Embryonic facial prominence (tissue), 1 donor: Measurements from ENCODE around the gene EMILIN3.

Source experiments
- DNase-seq: peaks from one replicate; pipeline ENCODE4 v3.0.0-alpha.2; 2016; ENCODE audit errors: extremely low spot score

The EMILIN3 gene, protein sequence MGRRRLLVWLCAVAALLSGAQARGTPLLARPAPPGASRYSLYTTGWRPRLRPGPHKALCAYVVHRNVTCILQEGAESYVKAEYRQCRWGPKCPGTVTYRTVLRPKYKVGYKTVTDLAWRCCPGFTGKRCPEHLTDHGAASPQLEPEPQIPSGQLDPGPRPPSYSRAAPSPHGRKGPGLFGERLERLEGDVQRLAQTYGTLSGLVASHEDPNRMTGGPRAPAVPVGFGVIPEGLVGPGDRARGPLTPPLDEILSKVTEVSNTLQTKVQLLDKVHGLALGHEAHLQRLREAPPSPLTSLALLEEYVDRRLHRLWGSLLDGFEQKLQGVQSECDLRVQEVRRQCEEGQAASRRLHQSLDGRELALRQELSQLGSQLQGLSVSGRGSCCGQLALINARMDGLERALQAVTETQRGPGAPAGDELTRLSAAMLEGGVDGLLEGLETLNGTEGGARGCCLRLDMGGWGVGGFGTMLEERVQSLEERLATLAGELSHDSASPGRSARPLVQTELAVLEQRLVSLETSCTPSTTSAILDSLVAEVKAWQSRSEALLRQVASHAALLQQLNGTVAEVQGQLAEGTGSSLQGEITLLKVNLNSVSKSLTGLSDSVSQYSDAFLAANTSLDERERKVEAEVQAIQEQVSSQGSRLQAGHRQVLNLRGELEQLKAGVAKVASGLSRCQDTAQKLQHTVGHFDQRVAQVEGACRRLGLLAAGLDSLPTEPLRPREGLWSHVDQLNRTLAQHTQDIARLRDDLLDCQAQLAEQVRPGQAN

DNA sequence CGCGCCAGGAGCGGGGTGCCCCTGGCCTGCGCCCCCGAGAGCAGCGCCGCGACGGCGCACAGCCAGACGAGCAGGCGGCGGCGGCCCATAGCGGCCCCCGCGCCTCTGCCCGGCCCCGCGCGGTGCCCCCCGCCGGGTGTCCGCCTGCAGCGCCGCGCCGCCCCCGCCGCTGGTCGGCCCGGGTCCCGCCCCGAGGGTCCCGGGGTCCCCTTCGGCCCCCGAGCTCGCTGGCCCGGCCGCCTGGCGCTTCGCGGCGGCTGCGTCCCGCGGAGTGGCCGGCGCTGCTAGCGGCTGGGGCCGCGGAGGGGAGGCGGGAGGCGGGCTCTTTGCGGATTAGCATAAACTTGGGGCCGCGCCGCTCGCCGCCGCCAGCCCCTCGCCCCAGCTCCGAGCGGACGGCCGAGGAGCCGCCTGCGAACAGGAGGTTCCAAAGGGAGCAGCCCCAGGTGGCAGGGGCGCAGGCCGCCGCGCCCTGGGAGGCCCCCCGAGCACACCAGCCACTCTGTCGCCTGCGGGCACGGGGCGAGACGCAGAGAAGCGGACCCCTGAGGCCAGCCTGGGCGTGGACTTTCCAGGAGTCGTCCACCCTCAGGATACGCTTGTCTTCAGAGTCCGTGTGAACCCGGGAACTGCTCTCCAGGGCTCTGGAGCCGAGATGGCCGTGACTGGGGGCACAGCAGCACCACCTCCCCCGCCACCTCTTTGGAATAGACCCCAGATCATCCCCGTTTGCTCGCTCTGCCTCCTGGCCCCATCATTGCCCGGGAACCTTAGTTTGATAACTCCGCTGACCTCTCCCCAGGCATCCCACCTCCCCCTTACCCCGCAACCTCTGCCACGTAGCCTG, at the start of gene EMILIN3:
Gene EMILIN3 (minus strand): TSS at position 273 of the 847 bp plus-strand sequence. CDS start 184 bp downstream, at position 89.
- DNase-seq = no peak

DNA sequence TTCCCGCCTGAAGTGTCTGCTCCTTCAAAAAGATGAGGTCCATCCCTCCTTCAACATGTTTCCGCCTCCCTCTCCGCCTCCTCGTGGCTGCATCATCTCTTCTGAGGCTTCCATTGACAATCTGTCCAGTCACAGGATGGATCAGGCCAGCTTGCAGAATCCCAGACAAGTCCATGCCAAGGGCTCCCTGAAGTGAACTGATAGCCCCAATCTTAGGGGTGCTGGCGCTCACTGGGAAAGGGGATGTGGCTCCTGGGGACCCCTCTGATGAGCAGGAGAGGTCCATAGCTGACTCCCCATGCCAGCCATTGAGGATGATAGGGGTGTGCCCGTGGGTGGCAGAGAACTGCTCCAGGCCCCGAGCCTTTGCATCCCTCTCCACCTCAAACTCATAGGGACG, 48.6 kb upstream of the EMILIN3 start:
- DNase-seq = no peak

DNA sequence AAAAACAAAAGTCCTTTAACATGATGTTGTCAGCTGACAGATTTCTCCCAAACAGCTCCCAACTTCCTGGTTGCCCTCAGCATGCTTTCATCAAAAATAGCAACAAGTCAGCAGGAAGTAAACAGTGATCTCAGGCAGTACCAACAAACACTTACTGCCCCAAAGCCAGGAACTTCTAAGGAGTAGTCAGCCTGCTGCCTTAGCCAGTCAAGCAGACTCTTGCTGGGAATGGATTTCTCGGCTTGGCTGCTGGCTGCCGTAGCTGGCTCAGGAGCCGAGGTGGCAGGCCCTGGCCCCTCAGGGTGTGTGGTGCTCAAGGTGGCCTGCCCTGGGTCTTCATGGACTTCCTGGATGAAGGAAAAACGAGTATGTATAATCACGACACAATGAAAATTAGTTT, 46.6 kb upstream of the EMILIN3 start:
- DNase-seq = no peak

DNA sequence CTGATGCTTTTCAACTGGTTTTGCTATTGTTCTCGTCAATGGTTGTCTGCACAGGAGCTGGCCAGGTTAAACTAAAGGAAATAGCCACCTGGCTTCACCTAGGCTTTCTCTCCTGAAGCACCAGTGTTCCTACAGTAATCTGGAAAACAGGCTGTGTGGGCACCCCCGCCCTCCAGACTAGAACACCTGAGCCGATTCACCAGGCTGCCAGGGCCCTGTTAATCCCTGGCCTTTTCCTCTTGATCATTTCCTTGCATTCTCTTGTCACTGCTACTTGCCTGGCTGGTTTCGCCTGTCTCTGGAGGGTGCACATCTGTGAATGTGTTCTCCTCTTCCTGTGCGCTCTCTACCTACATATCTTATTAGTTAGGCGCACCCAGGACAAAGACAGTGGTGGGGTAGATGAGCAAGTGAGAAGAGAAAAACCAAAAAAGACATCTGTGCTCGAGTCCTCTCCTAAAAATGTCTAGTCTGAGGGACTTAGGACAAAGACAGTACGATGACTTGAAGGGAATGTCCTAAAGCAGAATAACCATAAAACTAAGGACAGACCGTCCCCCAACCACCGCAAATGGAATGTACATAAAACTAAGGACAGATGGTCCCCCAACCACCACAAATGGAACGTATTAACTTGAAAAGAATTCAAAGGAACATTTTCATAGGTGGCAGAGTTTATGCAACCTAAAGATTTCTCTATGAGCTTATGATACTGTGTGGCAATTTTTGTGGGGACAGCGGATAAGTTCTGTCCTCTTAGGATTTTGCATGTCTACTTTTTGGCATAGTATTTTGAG, 45.9 kb upstream of the EMILIN3 start:
- DNase-seq = no peak

DNA sequence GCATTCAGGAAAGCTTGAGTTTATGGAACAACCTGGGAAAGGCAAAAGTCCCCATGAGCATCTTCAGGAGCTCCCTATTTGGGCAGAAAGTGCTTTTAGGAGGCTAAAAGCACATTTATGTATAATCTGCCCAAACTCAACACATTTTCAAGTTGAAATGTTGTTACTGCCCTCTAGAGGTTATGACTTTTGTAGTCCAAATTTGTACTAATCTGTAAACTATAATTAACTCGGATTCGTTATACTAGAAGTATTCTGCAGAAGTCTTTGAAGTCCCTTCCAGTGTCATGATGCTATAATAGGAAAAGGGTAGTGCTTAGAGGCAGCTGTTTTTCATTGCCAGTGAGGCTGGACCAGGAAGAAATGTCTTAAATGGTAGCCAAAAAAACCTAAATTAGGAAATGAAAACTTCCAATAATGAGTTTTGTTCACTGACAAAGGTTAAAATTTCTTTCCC, 44.8 kb upstream of the EMILIN3 start:
- DNase-seq = no peak

DNA sequence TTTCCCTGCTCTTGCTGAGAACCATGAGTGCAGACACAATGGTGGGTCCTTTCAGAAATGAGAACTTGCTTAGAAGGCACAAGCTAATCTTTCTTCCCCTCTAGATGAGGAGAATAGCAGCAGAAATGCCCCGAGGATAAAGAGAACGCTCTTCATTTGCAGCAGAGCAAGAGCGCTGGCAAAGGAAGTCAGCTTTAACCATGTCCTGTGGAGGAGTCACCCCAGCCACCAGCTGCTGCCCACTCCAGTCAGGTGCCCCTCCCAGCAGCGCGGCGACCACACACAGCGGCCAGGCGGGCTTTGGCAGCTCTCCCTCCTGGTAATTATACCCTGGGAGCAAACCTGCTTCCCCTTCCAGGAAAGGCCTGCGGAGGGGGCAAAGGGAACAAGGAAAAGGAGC, 42.4 kb upstream of the EMILIN3 start:
- DNase-seq = no peak

DNA sequence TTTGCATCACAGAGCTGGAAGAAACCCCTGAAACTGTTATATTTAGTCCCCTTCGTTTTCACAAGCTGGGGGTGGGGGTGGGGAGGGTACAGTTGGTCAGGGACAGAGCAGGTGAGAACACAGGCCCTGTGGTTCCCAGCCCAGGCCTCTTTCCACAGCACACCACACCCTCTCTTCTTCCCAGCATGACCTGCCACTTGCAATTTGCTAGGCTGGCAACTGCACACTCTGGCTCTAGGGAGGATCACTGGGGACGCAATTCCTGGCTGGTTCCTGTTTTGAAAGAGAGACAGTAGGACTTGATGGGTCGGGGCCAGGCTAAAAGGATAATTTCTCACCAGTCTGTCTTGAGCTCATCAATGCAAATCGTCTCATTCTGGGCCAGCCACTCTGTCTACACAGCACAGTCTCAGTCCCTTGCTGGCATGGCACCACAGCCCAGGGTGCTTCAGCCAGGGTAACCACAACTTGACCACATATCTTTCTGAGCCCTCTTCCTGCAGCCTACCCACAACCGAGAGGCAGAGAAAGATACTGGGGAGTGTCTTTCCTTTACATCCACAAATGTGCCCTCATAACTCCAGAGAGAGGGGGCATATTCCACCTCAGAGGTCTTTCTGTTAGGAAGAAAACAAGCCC, 41.7 kb upstream of the EMILIN3 start:
- no peak for DNase-seq

DNA sequence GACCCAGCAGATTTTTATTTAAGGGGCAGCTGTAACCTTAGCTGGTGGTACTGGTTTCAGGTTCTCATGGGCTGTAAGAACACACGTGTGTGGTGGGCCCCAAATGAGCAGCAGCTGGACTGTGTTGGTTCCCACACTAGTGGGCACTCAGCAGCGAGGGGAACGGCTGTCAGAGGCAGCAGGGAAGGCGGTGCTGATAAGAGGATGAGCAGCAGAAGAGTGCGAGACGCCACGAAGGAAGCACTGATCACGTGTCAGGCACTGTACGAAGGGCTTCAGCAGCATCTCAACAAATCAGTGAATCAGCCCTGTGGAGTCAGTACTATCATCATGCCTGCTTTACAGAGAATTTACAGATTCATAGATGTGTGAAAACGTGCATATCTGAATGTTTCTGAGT, 41.0 kb upstream of the EMILIN3 start:
- DNase-seq = no peak

DNA sequence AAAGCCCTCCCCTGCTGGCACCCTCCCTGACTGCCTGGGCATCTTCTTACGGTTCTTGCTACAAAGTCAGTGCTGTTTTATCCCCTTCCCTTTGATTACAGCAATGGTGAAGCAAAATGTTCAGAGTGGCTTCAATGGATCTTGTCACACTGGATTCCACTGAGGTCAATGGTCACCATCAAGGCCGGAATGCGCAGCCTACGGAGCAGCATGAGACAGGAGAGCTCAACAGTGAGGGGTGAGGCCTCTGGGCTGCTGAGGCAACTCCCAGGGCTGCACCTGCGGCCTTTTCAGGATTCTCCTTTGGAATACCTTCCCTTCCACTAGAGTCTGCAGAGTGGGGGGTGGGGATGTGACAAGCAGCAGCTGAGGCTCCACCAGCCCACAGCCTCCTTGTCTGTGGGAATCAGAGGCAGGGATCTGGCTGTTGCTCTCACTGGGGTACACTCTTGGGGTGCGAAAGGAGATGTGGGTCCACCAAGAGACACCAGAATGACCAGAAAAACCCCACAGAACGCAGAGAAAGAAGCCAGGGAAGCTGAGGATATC, 40.4 kb upstream of the EMILIN3 start:
- DNase-seq = no peak

DNA sequence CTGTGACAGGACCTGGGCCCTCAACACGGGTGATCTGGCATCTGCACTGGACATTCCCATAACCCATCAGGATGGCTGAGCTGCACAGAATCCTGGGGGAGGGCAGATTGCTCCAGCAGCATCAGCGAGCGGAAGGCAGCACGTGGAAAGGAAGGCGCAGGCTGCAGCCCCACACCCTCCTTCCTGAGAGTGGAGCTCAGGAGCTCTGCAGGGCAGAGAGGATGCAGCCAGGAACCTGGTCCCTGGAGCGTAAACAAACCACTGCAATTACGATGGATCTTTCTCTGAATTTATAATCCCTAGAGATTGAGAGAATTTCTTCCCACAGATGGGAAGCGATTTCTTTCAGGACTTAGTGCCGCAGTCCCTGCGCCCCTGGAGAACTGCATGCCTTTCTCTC, 39.7 kb upstream of the EMILIN3 start:
- DNase-seq = no peak

DNA sequence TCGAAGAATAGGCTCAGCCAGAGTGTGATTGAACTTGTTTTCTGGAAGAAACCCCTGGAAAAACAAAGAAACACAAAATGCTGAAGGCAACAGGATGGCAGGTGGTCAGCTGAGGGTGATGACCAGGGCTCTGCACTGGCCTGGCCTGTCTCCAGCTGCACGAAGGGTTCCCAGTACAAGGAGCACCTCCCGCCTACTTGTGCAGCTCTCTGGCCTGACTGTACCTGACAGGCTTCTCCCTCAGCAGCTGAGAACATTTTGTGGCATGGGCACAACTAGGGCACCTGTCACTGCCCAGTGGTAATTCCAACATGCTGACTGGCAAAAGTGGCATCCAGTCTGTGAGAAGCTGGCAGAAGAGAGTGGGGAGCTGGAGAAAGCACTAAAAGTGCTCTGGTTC, 38.8 kb upstream of the EMILIN3 start:
- no peak for DNase-seq

DNA sequence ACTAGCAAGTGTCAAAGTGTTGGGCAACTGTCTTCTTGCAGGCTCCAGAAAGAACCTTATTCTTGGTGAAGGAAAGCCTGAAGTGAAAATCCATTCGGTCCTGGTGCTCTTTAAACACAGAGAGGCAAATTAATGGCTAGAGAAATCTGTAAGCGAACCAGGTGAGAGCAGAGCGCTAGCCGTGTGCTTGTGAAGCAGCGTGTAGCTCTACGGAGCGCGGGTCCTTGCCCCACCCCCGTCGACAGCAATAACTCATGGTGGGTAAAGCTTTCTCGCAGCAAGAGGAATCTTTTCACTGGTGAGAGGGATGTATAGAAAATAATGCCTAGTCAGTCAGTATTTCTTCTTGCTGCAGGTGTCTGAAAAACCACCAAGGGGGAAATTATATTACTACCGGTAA, 37.0 kb upstream of the EMILIN3 start:
- no peak for DNase-seq

DNA sequence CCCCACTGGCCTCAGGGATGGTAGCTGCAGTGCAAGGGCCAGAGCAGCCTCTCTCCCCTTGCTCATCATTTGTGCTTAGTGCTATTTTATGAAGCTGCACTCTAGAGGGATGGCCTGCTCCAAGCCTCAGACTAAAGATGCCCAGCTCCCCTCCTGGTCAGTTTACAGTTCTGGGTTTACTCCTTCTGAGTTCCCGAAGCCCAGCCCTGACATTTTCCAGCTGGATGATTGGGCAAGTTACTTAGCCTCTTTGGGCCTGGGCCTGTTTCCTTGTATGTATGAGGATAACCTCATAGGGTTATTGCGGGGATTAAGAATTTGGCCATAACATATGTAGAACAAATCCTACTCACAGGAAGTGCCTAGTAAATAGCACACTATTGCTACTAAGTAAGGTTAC, 31.8 kb upstream of the EMILIN3 start:
- DNase-seq = no peak

DNA sequence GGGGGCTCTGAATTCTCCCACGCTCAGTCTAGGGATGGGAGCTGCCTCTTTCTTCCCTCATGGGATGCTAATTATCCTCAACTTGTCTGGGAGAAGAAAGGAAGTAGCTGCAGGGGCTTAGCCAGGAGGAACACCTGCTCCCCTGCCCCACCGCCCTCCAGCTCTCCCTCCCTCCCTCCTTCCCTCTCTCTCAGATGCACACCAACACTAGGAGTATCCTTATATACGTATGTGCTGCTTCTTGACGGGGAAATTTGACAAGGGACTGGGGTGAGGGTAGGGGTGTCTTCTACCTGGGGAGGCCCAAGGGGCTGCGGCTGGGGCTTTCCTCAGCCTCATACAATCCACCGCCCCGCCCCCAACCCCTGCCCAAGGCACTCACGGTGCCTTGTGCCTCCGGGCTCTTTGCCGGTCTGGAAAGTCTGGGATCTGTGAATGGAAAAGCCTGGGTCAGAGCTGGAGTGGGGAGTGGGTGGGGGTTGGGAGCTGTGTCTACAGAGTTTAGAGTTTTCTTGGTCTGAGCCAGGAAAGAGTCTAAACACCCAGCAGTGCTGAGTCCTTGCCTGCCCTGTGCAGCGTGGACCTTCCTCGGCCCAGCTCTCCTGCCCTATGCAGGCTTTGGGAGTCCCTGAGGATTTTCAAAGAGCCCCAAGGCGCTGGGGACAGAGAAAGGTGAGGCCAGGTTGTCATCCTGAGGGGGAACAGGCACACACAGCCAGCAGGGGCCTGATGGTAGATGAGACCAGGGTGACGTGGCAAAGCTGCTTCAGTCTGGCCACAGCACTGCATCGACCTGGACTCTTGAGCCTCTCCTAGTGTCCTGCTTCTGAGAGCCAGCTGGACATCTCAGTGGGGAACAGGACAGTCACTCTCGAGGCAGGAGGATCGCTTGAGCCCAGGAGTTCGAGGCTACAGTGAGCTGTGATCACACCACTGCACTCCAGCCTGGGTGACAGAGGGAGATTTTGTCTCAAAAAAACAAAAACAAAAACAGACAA, 29.3 kb upstream of the EMILIN3 start:
- no peak for DNase-seq

DNA sequence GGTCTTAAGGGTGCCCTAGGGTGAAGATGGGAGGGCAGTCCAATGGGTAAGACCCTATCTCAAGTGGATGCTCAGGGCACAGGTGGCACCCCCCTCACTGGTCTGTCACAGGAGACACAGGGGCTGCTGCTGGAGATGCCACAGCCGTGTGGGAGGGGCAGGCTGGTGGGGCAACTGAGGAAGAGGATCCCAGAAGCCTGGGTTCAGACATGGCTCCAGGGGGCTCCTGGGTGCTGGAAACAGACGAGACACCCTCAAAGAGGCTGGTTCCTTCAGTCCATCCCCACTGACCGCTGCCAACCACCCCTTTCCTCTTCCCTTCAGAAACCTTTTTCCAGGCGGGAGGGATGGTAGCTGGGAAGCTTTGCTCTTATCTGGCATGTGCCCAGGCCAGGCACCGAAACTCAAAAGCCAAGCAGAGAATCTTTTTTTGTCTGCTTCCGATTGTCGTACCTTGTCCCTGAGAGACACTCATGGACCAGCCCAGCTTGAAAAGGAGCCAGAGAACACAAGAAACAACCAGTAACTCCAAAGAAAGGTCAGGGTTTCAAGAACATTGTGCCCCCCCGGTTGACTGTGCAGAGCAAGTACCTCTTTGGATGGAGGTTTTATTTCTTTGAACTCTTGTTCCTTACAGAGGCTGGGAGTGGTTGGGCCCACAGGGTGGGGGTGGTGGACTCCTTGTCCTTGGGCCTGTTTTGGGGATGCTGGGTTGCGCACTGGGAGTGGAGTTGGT, 28.5 kb upstream of the EMILIN3 start:
- DNase-seq = no peak

DNA sequence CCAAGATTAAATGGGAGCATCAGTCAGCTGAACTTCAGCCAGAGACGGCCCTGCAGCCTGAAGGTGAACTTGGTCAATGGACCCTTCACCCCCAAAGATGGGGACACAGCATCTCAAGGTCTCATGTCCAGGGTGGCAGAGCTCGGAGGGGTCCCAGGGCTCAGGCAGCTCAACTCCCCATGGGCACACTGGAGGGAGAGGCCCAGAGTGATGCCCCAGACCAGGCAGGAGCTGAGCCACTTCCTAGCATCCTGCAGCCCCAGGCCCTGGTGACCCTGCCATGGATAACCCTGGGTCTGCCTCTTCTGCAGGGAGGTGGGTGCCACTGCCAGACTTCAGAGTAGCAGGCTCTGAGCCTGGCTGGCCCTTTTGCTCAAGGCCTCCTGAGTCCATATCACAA, 27.5 kb upstream of the EMILIN3 start:
- no peak for DNase-seq

DNA sequence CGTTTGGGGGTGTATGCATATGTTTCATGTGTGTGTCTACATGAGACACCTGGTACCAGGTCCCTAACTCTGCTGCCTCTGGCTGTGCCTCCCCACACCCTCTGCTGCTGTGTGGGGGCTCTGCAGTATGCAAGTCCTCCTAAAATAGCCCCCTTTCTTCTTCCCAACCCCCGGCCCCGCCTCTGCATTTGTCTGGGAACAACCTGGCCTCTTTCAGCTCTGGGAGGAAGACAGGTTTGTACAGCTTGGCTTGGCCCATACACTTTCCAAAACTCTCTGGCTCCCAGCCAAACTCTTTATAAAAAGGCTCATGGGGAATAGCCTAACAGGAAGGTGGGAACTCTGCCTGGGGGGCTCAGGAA, 27.1 kb upstream of the EMILIN3 start:
- DNase-seq = no peak

DNA sequence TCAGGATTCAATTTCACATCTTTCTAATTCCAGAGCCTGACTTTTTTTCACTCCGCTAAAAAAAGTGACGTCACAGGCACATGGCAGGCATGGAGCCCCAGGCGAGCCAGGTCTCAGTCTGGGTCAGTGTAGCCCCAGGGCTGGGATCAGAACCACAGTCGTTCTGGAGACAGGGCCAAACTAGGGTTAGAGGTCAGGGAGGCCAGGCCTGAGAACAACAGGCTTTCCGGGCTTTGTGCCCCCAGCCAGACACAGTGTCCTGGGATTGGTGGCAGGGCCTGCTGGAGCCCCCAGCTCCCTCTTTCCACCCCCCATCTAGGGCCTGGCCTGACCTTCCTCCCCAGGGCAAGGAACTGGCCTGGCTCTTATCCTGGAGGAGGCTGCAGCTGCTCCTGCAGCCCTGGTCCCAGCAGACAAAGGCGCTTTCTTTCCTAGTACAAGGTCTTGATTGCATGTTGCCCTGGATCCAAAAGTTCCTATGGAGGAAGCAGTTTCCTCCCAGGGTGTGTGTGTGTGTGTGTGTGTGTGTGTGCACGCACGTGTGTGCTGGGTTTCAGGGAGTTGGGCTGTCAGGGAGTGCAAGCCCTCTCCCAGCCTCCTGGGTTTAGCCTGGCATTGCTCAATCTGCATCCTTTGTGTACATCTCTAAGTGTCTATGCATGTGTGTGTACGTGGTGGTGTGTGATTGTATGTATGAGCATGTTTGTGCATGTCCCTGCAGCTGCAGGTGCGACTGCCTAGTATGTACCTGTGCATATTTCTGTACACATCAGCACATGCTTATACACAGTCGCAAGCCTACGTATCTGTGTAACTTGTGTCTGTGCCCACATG, 26.5 kb upstream of the EMILIN3 start:
- no peak for DNase-seq
